Upper lobe of right lung (tissue), 1 donor: Measurements from ENCODE around the gene PIGN. TPM values are rescaled to one million over a fixed set of nuclear protein-coding genes. Genes with fewer than 3 reads are reported as not detected.

Source experiments
- ATAC-seq: fragments of 200-7000 bp; cut with Tn5 transposase; one replicate; pipeline ENCODE4 v1.9.1; 2020; ENCODE audit warnings: mild to moderate bottlenecking, moderate library complexity
- DNase-seq: peaks from one replicate; pipeline ENCODE4 v3.0.0-alpha.2; 2020
- H3K27ac ChIP-seq: fragments of 200-600 bp; one replicate; pipeline ENCODE4 v1.8.0; 2022
- H3K27me3 ChIP-seq: fragments of 200-600 bp; one replicate; pipeline ENCODE4 v1.8.0; 2022; ENCODE audit warnings: mild to moderate bottlenecking
- H3K36me3 ChIP-seq: fragments of 200-600 bp; one replicate; pipeline ENCODE4 v1.8.0; 2022
- H3K4me1 ChIP-seq: fragments of 200-600 bp; one replicate; pipeline ENCODE4 v1.8.0; 2022
- H3K4me3 ChIP-seq: fragments of 200-600 bp; one replicate; pipeline ENCODE4 v1.8.0; 2022; ENCODE audit warnings: mild to moderate bottlenecking
- H3K9me3 ChIP-seq: fragments of 200-600 bp; one replicate; pipeline ENCODE4 v1.8.0; 2022
- intact Hi-C: fragments of 100-400 bp; cut with DNase I; formaldehyde crosslinking; loops from one replicate; pipeline ENCODE4 v1.11.0; 2022
- total RNA-seq: library from RNA; stranded (reverse); fragmentation: NEBNext Ultra II Directional; extraction: Animal tissue kit (Norgen Biotek cat#: 25700); gene quantifications from one replicate; pipeline ENCODE4 v1.2.1, GENCODE V29; 2021
- TF ChIP-seq, protein P1 (sequence below): fragments of 200-600 bp; IDR thresholded peaks from one replicate; pipeline ENCODE4 v1.8.0; 2022; ENCODE audit warnings: antibody characterized with exemption
- donor health status: DM: no; HTN: yes; CAD: no; lungs with severe emphysema.

The PIGN gene
- total RNA-seq, 1 donor from 2014 or later, result 25.2 TPM

DNA sequence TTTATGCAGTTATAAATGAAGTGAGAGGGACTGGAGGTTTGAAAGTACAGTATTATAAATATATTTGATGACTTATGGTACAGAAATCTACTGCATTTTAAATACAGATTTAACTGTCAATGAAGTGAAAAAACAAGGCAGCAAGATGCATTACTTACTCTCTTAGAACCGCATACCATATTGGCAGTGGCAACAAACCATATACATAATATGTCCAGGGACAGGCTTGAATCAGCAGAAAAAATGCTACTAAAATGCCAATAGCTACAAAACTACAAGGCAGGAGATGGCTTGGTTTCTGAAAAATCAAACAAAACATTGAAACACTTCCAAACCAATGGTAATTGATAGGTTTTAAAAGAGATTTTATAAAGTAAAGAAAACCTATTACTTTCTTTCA is 77.2 kb downstream of the PIGN start:
- Histone ChIP-seq H3K36me3 (peaks cover 5% of the 10 kb centered on the region), H3K27ac (no peak overlapping the region), H3K4me1 (no peaks in the 10 kb centered on the region), H3K9me3 (no peaks in the 10 kb centered on the region), H3K27me3 (no peaks in the 10 kb centered on the region), H3K4me3 (no peak overlapping the region)
- DNase-seq, result no peak
- intact Hi-C loops, result no loop called here
- TF ChIP-seq, protein P1, sequence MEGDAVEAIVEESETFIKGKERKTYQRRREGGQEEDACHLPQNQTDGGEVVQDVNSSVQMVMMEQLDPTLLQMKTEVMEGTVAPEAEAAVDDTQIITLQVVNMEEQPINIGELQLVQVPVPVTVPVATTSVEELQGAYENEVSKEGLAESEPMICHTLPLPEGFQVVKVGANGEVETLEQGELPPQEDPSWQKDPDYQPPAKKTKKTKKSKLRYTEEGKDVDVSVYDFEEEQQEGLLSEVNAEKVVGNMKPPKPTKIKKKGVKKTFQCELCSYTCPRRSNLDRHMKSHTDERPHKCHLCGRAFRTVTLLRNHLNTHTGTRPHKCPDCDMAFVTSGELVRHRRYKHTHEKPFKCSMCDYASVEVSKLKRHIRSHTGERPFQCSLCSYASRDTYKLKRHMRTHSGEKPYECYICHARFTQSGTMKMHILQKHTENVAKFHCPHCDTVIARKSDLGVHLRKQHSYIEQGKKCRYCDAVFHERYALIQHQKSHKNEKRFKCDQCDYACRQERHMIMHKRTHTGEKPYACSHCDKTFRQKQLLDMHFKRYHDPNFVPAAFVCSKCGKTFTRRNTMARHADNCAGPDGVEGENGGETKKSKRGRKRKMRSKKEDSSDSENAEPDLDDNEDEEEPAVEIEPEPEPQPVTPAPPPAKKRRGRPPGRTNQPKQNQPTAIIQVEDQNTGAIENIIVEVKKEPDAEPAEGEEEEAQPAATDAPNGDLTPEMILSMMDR, result no peak
- ATAC-seq, result no peak

DNA sequence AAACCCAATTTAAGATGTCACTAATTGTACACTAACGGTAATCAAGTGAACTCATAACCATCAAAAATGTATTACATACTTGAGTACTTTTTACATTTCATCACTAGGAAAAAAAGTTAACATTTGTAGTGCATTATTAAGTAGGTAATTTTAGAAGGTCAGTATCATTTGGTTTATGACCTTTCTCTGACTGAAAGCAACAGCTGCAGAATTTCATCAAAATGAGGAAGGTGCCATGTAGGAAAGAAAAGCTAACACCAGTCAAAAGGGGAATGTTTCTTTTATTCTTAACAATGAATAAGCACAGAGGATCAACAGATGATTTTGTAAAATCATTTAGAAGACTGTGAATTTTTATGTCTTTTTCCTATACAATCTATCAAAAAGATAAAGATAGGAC is 79.0 kb downstream of the PIGN start:
- no peaks in the 10 kb centered on the region for H3K4me1 ChIP-seq
- DNase-seq, result no peak
- peaks cover 5% of the 10 kb centered on the region for H3K36me3 ChIP-seq
- no peak overlapping the region for H3K27ac ChIP-seq
- no peak overlapping the region for H3K4me3 ChIP-seq
- no peaks in the 10 kb centered on the region for H3K27me3 ChIP-seq
- no peaks in the 10 kb centered on the region for H3K9me3 ChIP-seq
- TF ChIP-seq, protein P1, result no peak
- no peak for ATAC-seq
- intact Hi-C loops, result no loop called here

DNA sequence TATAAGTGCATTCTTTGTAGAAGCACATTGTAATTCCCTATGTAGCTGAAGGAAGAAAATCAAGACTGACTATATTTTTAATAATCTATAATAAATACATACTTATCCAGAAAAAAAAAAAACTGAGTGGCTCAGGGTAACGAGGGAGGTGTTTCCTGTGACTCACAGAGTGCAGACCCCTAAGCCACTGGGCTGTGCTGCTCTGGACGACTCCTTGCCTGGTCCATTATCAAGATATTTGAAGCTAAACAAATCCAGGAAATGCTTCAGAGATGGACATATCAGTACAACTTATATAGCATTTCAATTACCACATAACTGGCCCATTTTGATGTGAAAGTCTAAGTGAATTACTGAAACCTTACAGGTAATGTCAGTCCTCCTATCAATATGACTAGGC is 80.6 kb downstream of the PIGN start:
- H3K4me3 ChIP-seq, result no peak overlapping the region
- H3K36me3 ChIP-seq, result peaks cover 5% of the 10 kb centered on the region
- no peak for DNase-seq
- no peaks in the 10 kb centered on the region for H3K4me1 ChIP-seq
- intact Hi-C loops, result no loop called here
- no peaks in the 10 kb centered on the region for H3K27me3 ChIP-seq
- H3K27ac ChIP-seq, result no peak overlapping the region
- ATAC-seq, result no peak
- TF ChIP-seq, protein P1, result no peak
- H3K9me3 ChIP-seq, result no peaks in the 10 kb centered on the region

GRCh38 chr18:62105376-62105775 is 81.5 kb downstream of the PIGN start:
- intact Hi-C loops, result no loop called here
- Histone ChIP-seq H3K27me3 (no peaks in the 10 kb centered on the region), H3K4me3 (no peak overlapping the region), H3K27ac (no peak overlapping the region), H3K4me1 (no peaks in the 10 kb centered on the region), H3K9me3 (no peaks in the 10 kb centered on the region), H3K36me3 (peaks cover 5% of the 10 kb centered on the region)
- TF ChIP-seq, protein P1, result no peak
- DNase-seq, result no peak
- no peak for ATAC-seq

- Histone ChIP-seq H3K9me3 (no peaks in the 10 kb centered on the region), H3K4me1 (no peaks in the 10 kb centered on the region)
Observed at GRCh38 chr18:62102221-62102620, 84.6 kb downstream of the PIGN start.

More at GRCh38 chr18:62102221-62102620, 84.6 kb downstream of the PIGN start:
- H3K27ac ChIP-seq, result no peak overlapping the region
- ATAC-seq (no peak), DNase-seq (no peak)
- intact Hi-C loops, result no loop called here
- peaks cover 5% of the 10 kb centered on the region for H3K36me3 ChIP-seq
- no peak overlapping the region for H3K4me3 ChIP-seq
- H3K27me3 ChIP-seq, result no peaks in the 10 kb centered on the region
- TF ChIP-seq, protein P1, result no peak
